ENCODE measurements around the gene B4GALT5.
"Not testable (repeated sequence)": the region's sequence is repeated elsewhere in the genome, so short reads cannot be mapped to it uniquely, and the experiment has no call there.

The B4GALT5 gene

GRCh38 chr20:49713753-49714712, at the start of gene B4GALT5:
B4GALT5 (minus strand) TSS chr20:49713878; CDS start chr20:49713690, 188 bp downstream.
- peak; percentile 92 for DNase-seq

- no peak for DNase-seq
Measured at GRCh38 chr20:49762940-49763766, 49.5 kb upstream of the B4GALT5 start.

- not testable (repeated sequence) for DNase-seq
Measured at GRCh38 chr20:49761888-49762287, 48.2 kb upstream of the B4GALT5 start.

- no peak for DNase-seq
Measured at GRCh38 chr20:49759266-49759950, 45.7 kb upstream of the B4GALT5 start.

- DNase-seq, result no peak
Measured at GRCh38 chr20:49758781-49759180, 45.1 kb upstream of the B4GALT5 start.

GRCh38 chr20:49757597-49757996, 43.9 kb upstream of the B4GALT5 start:
- DNase-seq, result no peak

GRCh38 chr20:49756241-49756640, 42.6 kb upstream of the B4GALT5 start:
- no peak for DNase-seq

- DNase-seq, result no peak
Measured at GRCh38 chr20:49754596-49754995, 40.9 kb upstream of the B4GALT5 start.

- DNase-seq, result no peak
Measured at GRCh38 chr20:49753133-49753532, 39.5 kb upstream of the B4GALT5 start.

- DNase-seq, result no peak
Measured at GRCh38 chr20:49752201-49752903, 38.7 kb upstream of the B4GALT5 start.

- DNase-seq, result no peak
Measured at GRCh38 chr20:49751397-49751736, 37.7 kb upstream of the B4GALT5 start.

- DNase-seq, result no peak
Measured at GRCh38 chr20:49750611-49751396, 37.1 kb upstream of the B4GALT5 start.

GRCh38 chr20:49749625-49750024, 35.9 kb upstream of the B4GALT5 start:
- DNase-seq, result no peak

- no peak for DNase-seq
Measured at GRCh38 chr20:49748525-49748838, 34.8 kb upstream of the B4GALT5 start.

GRCh38 chr20:49747707-49748524, 34.2 kb upstream of the B4GALT5 start:
- no peak for DNase-seq

GRCh38 chr20:49742948-49743347, 29.3 kb upstream of the B4GALT5 start:
- no peak for DNase-seq

GRCh38 chr20:49741977-49742376, 28.3 kb upstream of the B4GALT5 start:
- DNase-seq, result no peak

GRCh38 chr20:49740807-49741206, 27.1 kb upstream of the B4GALT5 start:
- DNase-seq, result no peak

- no peak for DNase-seq
Measured at GRCh38 chr20:49739042-49739441, 25.4 kb upstream of the B4GALT5 start.

- DNase-seq, result no peak
Measured at GRCh38 chr20:49737260-49737659, 23.6 kb upstream of the B4GALT5 start.

- no peak for DNase-seq
Measured at GRCh38 chr20:49729780-49730179, 16.1 kb upstream of the B4GALT5 start.

Data from NCI-H1105 treated with DMSO at 0.1 percent for 48 hours (cell line).